ENCODE measurements around the gene NFATC4. TPM values are rescaled to one million over a fixed set of nuclear protein-coding genes. Genes with fewer than 3 reads are reported as not detected.

The NFATC4 gene
- total and polyA plus RNA-seq, 2 experiments from 2014 or later: 84.8 to 96.9 TPM

DNA sequence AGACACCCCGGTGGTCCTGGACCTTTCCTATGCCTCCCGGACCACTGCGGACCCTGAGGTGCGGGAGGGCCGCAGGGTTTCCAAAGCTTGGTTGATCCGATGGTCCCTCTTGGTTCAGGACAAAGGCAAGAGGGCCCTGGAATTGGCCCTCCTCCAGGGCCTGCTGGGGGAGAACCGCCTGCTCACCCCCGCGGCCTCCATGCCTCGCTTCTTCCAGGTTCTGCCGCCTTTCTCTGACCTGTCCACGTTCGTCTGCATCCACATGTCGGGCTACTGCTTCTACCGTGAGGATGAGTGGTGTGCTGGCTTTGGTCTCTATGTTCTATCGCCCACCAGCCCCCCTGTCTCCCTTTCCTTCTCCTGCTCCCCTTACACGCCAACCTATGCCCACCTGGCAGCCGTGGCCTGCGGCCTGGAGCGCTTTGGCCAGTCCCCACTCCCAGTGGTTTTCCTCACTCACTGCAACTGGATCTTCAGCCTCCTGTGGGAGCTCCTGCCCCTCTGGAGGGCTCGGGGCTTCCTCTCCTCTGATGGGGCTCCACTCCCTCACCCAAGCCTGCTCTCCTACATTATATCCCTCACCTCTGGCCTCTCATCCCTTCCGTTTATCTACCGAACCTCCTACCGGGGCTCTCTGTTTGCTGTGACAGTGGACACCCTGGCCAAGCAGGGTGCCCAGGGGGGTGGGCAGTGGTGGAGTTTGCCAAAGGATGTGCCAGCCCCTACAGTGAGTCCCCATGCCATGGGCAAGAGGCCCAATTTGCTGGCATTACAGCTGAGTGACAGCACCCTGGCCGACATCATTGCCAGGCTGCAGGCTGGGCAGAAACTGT, 47.7 kb downstream of the NFATC4 start:
- Histone ChIP-seq H3K4me2 (ENCODE audit: unreplicated experiment) (no peak overlapping the region), H4K20me1 (ENCODE audit: insufficient read depth) (no peaks in the 10 kb centered on the region), H3K79me2 (ENCODE audit: insufficient read depth) (no peaks in the 10 kb centered on the region), H3K9me2 (ENCODE audit: insufficient read depth) (no peaks in the 10 kb centered on the region), H3K9me3 (ENCODE audit: low read depth) (no peaks in the 10 kb centered on the region), H3K9ac (no peak overlapping the region), H3K4me1 (ENCODE audit: insufficient read depth) (no peaks in the 10 kb centered on the region), H3K4me3 (no peak overlapping the region), H3K36me3 (ENCODE audit: low read depth) (no peaks in the 10 kb centered on the region), H3K27me3 (replicated peaks; ENCODE audit: insufficient read depth) (no peaks in the 10 kb centered on the region), H3F3A (ENCODE audit: insufficient read depth) (no peaks in the 10 kb centered on the region), H2AFZ (no peak overlapping the region), H3K27ac (no peak overlapping the region)
- WGBS, 2 experiments (ENCODE audit: low coverage in 1 of 2, low lambda C conversion rate in 2 of 2, missing lambda C conversion rate in 2 of 2): 86 to 87% methylated on average over 23 to 25 of the region's 25 CpGs
- in situ Hi-C loops (cut with MboI): no loop called here
- TF ChIP-seq EZH2phosphoT487 (IDR thresholded peaks at IDR 0.05; ENCODE audit: insufficient read depth, low read depth) (no peak), EZH2 (IDR thresholded peaks at IDR 0.05; ENCODE audit: insufficient read depth, poor library complexity, severe bottlenecking) (no peak)
- no peak for DNase-seq

DNA sequence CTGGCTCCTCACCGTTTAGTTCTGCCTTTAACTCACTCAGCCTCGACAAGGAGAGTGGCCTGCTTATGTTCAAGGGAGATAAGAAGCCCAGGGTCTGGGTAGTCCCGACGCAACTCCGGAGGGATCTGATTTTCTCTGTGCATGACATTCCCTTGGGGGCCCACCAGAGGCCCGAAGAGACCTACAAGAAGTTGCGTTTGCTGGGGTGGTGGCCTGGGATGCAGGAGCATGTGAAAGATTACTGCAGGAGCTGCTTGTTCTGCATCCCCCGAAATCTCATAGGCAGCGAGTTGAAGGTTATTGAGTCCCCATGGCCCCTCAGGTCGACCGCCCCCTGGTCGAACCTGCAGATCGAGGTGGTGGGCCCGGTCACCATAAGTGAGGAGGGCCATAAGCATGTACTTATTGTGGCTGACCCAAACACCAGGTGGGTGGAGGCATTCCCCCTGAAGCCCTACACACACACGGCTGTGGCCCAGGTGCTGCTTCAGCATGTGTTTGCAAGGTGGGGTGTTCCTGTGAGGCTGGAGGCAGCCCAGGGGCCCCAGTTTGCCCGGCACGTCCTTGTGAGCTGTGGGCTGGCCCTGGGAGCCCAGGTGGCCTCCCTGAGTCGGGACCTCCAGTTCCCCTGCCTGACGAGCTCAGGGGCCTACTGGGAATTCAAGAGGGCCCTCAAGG, 48.4 kb downstream of the NFATC4 start:
- H3K9me2 ChIP-seq (ENCODE audit: insufficient read depth): no peaks in the 10 kb centered on the region
- no peak overlapping the region for H3K27ac ChIP-seq

DNA sequence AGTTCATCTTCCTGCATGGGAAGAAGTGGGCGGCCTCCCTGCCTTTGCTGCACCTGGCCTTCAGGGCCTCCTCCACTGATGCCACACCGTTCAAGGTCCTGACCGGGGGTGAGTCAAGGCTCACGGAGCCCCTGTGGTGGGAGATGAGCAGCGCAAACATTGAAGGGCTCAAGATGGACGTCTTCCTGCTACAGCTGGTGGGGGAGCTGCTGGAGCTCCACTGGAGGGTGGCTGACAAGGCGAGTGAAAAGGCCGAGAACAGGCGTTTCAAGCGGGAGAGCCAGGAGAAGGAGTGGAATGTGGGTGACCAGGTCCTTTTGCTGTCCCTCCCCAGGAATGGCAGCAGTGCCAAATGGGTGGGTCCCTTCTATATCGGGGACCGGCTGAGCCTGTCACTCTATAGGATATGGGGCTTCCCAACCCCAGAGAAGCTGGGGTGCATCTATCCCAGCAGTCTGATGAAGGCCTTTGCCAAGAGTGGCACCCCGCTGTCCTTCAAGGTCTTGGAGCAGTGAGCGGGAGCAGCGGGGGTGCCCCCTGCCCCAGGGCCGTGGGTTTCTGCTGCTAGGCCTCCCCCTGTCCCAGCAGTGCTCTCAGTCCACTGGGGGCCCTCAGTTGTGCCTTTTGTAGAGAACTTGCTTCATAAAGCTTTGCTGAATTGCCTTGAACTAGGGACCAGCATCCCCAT, 49.1 kb downstream of the NFATC4 start:
- Histone ChIP-seq H3F3A (ENCODE audit: insufficient read depth) (no peaks in the 10 kb centered on the region), H3K27ac (no peak overlapping the region), H3K36me3 (ENCODE audit: low read depth) (no peaks in the 10 kb centered on the region), H4K20me1 (ENCODE audit: insufficient read depth) (no peaks in the 10 kb centered on the region), H3K9me3 (ENCODE audit: low read depth) (no peaks in the 10 kb centered on the region), H3K4me3 (no peak overlapping the region), H3K79me2 (ENCODE audit: insufficient read depth) (no peaks in the 10 kb centered on the region), H3K9me2 (ENCODE audit: insufficient read depth) (no peaks in the 10 kb centered on the region), H3K4me1 (ENCODE audit: insufficient read depth) (no peaks in the 10 kb centered on the region), H3K4me2 (ENCODE audit: unreplicated experiment) (no peak overlapping the region), H3K27me3 (replicated peaks; ENCODE audit: insufficient read depth) (no peaks in the 10 kb centered on the region), H2AFZ (no peak overlapping the region), H3K9ac (no peak overlapping the region)
- in situ Hi-C loops (cut with MboI): no loop called here
- TF ChIP-seq EZH2phosphoT487 (IDR thresholded peaks at IDR 0.05; ENCODE audit: insufficient read depth, low read depth) (no peak), EZH2 (IDR thresholded peaks at IDR 0.05; ENCODE audit: insufficient read depth, poor library complexity, severe bottlenecking) (no peak)
- no peak for DNase-seq
- 59 to 60% methylated on average over 16 of the region's 16 CpGs for WGBS, 2 experiments (ENCODE audit: low coverage in 1 of 2, low lambda C conversion rate in 2 of 2, missing lambda C conversion rate in 2 of 2)

More for the DNA sequence above, 48.4 kb downstream of the NFATC4 start:
- in situ Hi-C loops (cut with MboI): no loop called here
- Histone ChIP-seq H2AFZ (no peak overlapping the region), H3K4me2 (ENCODE audit: unreplicated experiment) (no peak overlapping the region), H3K4me3 (no peak overlapping the region), H3K9ac (no peak overlapping the region), H3K9me3 (ENCODE audit: low read depth) (no peaks in the 10 kb centered on the region), H3F3A (ENCODE audit: insufficient read depth) (no peaks in the 10 kb centered on the region), H4K20me1 (ENCODE audit: insufficient read depth) (no peaks in the 10 kb centered on the region), H3K79me2 (ENCODE audit: insufficient read depth) (no peaks in the 10 kb centered on the region), H3K4me1 (ENCODE audit: insufficient read depth) (no peaks in the 10 kb centered on the region), H3K36me3 (ENCODE audit: low read depth) (no peaks in the 10 kb centered on the region), H3K27me3 (replicated peaks; ENCODE audit: insufficient read depth) (no peaks in the 10 kb centered on the region)
- 51 to 59% methylated on average over 19 of the region's 19 CpGs for WGBS, 2 experiments (ENCODE audit: low coverage in 1 of 2, low lambda C conversion rate in 2 of 2, missing lambda C conversion rate in 2 of 2)
- DNase-seq: no peak
- no peak for TF ChIP-seq EZH2 (IDR thresholded peaks at IDR 0.05; ENCODE audit: insufficient read depth, poor library complexity, severe bottlenecking)
- TF ChIP-seq EZH2phosphoT487 (IDR thresholded peaks at IDR 0.05; ENCODE audit: insufficient read depth, low read depth): no peak

DNA sequence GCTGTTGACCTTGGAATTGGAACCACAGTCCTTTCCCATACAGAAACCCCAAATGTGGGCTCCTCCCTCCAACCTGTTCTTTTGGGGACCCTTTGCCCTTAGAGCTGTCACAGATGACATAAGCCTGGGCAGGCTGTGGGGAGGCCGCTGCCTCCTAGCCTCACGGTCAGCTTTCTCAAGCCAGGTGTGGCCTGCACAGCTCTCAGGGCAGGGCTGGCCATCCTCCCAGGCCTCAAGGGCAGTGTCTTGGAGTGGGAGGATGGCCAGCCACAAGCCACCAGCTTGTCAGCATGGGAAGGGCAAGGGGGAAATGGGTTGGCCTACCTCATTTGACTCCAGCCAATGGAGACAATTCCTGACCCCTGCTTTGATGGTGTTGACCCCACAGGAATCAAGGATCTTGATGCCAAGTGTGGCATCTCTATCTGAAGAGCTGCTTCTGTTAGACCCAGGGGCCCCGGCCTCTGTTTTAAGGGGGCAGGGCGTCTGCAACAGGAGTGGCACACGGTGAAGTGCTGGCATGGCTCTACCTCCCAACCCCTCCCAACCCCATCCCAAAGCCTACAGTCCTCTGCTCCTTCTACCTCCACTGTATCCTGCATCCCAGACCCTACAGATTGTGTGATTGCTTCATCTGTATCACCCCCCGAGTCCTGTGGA, 50.0 kb downstream of the NFATC4 start:
- H3K9me3 ChIP-seq (ENCODE audit: low read depth): no peaks in the 10 kb centered on the region
- H3K4me1 ChIP-seq (ENCODE audit: insufficient read depth): no peaks in the 10 kb centered on the region
- H3K27ac ChIP-seq: no peak overlapping the region
- H3K36me3 ChIP-seq (ENCODE audit: low read depth): no peaks in the 10 kb centered on the region
- no peaks in the 10 kb centered on the region for H3K79me2 ChIP-seq (ENCODE audit: insufficient read depth)
- H3K4me3 ChIP-seq: no peak overlapping the region
- no peaks in the 10 kb centered on the region for H3K9me2 ChIP-seq (ENCODE audit: insufficient read depth)
- no peak for TF ChIP-seq EZH2 (IDR thresholded peaks at IDR 0.05; ENCODE audit: insufficient read depth, poor library complexity, severe bottlenecking)
- no peak for DNase-seq
- H3K9ac ChIP-seq: no peak overlapping the region
- WGBS, 2 experiments (ENCODE audit: low coverage in 1 of 2, low lambda C conversion rate in 2 of 2, missing lambda C conversion rate in 2 of 2): 55 to 58% methylated on average over 6 of the region's 6 CpGs
- H3F3A ChIP-seq (ENCODE audit: insufficient read depth): no peaks in the 10 kb centered on the region
- H3K27me3 ChIP-seq (replicated peaks; ENCODE audit: insufficient read depth): no peaks in the 10 kb centered on the region
- no peak overlapping the region for H2AFZ ChIP-seq
- H3K4me2 ChIP-seq (ENCODE audit: unreplicated experiment): no peak overlapping the region
- no peaks in the 10 kb centered on the region for H4K20me1 ChIP-seq (ENCODE audit: insufficient read depth)
- in situ Hi-C loops (cut with MboI): no loop called here
